Kidney epithelial cell (primary cell): ENCODE measurements around the gene LRCH4. TPM values are rescaled to one million over a fixed set of nuclear protein-coding genes. Genes with fewer than 3 reads are reported as not detected.
"Not testable (repeated sequence)": the region's sequence is repeated elsewhere in the genome, so short reads cannot be mapped to it uniquely, and the experiment has no call there.

ENCODE experiments used
- DNase-seq: peaks from one replicate; pipeline ENCODE4 v3.0.0-alpha.2; 2010; ENCODE audit warnings: low read depth
- H3K27me3 ChIP-seq: 2 replicates; pipeline ENCODE4 v1.6.0; 2011; ENCODE audit warnings: low read length; ENCODE audit not compliant: control insufficient read depth, insufficient read depth
- H3K36me3 ChIP-seq: 2 replicates; pipeline ENCODE4 v1.5.1; 2011; ENCODE audit warnings: low read length; ENCODE audit not compliant: control insufficient read depth, insufficient read depth
- H3K4me3 ChIP-seq: 2 replicates; pipeline ENCODE4 v1.5.1; 2011; ENCODE audit warnings: low read depth, mild to moderate bottlenecking, control low read depth, low read length
- total RNA-seq: library from RNA; depleted of rRNA; stranded (reverse); fragments of >200 nt; gene quantifications from 2 replicates; pipeline ENCODE4 v1.2.3, GENCODE V29; 2015
- TF ChIP-seq, protein P1 (sequence below): IDR thresholded peaks from 2 replicates; pipeline ENCODE4 v1.5.1; 2011; ENCODE audit warnings: mild to moderate bottlenecking, moderate library complexity, low read length, control low read depth, inconsistent platforms; ENCODE audit not compliant: insufficient read depth, poor library complexity, severe bottlenecking

Gene LRCH4
- total RNA-seq, 1 donor from 2014 or later: 69.0 TPM

DNA sequence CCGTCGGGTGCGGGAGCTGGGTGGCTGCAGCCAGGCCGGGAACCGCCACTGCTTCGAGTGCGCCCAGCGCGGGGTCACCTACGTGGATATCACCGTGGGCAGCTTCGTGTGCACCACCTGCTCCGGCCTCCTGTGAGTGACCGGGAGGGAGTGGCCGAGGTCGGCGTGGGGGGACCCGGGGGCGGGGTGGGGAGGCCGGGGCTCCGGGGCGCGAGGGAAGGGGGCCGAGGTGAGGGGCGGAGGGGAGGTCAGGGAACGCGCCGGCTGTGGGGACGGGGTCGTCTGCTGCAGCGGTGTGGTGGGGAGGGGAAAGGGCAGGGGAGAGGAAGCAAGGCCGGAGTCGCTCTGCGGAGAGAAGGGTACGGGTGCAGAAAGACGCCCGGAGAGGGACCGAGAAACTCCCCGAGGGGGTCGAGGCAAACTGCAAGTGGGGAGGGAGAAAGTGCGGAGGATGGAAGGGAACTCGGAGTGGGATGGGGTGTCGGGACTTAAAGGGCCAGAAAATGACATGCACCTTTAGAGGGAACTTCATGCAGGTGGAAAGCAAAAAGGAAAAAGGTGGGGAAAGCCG is 46.4 kb downstream of the LRCH4 start:
- Histone ChIP-seq H3K4me3 (peak overlapping the region; percentile 83), H3K36me3 (no peaks in the 10 kb centered on the region), H3K27me3 (no peaks in the 10 kb centered on the region)
- DNase-seq: no peak
- TF ChIP-seq, protein P1, sequence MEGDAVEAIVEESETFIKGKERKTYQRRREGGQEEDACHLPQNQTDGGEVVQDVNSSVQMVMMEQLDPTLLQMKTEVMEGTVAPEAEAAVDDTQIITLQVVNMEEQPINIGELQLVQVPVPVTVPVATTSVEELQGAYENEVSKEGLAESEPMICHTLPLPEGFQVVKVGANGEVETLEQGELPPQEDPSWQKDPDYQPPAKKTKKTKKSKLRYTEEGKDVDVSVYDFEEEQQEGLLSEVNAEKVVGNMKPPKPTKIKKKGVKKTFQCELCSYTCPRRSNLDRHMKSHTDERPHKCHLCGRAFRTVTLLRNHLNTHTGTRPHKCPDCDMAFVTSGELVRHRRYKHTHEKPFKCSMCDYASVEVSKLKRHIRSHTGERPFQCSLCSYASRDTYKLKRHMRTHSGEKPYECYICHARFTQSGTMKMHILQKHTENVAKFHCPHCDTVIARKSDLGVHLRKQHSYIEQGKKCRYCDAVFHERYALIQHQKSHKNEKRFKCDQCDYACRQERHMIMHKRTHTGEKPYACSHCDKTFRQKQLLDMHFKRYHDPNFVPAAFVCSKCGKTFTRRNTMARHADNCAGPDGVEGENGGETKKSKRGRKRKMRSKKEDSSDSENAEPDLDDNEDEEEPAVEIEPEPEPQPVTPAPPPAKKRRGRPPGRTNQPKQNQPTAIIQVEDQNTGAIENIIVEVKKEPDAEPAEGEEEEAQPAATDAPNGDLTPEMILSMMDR: no peak

DNA sequence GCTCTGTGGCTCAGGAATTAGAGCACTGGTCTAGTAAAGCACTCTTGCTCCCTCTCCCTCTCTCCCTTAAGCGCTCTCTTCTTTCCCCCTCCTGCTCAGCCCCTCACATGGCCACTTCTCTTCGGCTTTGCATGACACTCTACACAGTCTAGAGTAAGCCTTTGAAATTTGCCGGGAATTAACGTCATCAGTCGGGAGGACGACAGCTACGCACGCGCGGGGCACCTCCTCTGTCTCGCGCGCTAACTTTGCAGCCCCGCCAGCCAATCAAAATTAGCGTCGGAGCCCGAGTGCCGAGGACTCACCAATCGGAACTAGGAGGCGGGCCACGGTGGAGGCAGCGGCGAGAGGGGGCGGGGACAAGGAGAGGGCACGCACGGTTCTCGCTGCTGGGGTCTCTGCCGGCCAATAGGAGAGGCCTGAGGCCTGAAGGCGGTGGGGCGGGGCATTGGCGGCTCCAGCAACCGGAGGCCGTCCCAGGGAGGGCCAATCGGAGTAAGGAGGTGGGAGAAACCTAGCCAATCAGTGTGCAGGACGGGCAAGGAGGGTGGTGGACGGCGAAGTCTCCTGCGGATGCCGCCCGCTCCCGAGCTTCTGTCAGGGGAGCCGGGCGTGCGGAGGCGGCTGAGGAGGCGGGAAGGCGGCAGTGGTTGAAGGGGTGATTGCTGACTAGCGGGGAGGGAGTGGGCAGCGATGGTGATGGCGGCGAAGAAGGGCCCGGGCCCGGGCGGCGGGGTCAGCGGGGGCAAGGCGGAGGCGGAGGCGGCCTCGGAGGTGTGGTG is 47.1 kb downstream of the LRCH4 start, which contains the start of gene AGFG2:
TSS of gene AGFG2 (plus strand) at position 550 of the 782 bp plus-strand sequence. CDS start at position 694, 144 bp downstream.
- TF ChIP-seq, protein P1: no peak
- H3K4me3 ChIP-seq: peak within 1 kb of the TSS; percentile 83
- DNase-seq: peak; percentile 96

DNA sequence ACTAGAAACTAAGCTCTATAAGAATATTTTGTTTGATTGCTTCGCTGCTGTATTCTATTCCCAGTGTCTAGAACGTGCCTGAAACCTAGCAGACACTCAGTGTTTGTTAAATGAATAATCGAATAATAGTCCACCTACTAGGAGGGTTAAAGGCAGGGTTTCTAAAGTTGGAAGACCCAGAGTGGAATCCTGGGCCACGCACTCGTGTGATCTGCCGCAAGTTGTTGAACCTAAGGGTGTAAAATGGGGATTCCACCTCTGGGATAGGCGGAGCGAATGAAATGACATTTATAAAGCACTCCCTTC is 47.6 kb downstream of the LRCH4 start:
- H3K36me3 ChIP-seq: no peaks in the 10 kb centered on the region
- TF ChIP-seq, protein P1: no peak
- H3K27me3 ChIP-seq: no peaks in the 10 kb centered on the region
- H3K4me3 ChIP-seq: peak overlapping the region; percentile 31
- DNase-seq: no peak

More for the DNA sequence above, 47.1 kb downstream of the LRCH4 start, which contains the start of gene AGFG2:
- no peaks in the 10 kb centered on the region for H3K27me3 ChIP-seq
- H3K36me3 ChIP-seq: no peaks in the 10 kb centered on the region

DNA sequence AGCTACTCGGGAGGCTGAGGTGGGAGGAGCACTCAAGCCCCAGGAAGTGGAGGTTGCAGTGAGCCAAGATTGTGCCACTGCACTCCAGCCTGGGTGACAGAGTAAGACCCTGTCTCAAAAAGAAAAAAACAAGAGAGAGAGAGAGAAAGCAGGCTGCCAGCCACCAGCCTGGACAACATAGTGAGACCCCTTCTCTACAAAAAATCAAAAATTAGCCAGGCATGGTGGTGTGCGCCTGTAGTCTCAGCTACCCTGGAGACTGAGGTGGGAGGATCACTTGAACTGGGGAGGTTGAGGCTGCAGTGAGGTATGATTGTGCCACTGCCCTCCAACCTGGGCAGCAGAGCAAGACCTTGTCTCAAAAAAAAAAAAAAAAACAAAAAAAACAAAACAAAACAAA is 49.2 kb downstream of the LRCH4 start:
- H3K27me3 ChIP-seq, H3K4me3 ChIP-seq, DNase-seq, H3K36me3 ChIP-seq: not testable (repeated sequence)

DNA sequence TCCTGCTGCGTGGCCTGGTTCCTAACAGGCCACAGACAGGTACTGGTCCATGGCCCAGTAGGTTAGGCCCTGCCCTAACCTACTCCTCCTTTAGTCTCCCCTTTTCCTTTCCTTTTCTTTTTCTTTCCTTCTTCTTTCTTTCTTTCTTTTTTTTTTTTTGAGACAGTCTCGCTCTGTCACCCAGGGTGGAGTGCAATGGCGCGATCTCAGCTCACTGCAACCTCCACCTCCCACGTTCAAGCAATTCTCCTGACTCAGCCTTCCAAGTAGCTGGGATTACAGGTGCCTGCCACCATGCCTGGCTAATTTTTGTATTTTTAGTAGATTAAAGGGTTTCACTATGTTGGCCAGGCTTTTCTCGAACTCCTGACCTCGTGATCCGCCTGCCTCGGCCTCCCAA is 49.9 kb downstream of the LRCH4 start:
- H3K4me3 ChIP-seq, DNase-seq, H3K27me3 ChIP-seq, H3K36me3 ChIP-seq: not testable (repeated sequence)

DNA sequence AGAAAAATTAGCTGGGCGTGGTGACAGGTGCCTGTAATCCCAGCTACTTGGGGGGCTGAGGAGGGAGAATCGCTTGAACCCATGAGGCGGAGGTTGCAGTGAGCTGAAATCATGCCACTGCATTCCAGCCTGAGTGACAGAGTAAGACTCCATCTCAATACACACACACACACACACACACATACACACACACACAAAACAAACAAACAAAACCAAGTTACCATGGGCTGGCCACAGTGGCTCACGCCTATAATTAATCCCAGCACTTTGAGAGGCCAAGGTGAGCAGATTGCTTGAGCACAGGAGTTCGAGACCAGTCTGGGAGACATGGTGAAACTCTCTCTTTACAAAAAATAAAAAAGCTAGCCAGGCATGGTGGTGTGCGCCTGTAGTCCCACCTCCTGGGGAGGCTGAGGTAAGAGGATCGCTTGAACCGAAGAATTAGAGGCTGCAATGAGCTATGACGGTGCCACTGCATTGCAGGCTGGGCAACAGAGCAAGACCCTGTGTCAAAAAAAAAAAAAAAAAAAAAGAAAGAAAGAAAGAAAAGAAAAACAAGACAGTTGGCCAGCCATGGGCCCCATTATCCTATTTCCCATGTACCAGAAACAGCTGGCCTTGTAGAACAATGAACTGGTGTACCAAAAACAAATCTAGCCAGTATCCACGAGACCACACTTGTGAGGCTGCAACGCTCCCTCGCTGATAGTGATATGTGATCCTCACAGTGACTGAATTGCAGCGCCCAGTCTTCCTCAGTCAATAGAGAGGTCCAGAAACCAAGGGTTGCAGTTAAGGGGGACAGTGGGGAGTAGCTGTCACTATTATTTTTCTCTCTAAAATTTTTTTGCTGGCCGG is 53.5 kb downstream of the LRCH4 start:
- Histone ChIP-seq H3K27me3 (no peaks in the 10 kb centered on the region), H3K36me3 (no peaks in the 10 kb centered on the region), H3K4me3 (no peak overlapping the region)
- TF ChIP-seq, protein P1: no peak
- no peak for DNase-seq

DNA sequence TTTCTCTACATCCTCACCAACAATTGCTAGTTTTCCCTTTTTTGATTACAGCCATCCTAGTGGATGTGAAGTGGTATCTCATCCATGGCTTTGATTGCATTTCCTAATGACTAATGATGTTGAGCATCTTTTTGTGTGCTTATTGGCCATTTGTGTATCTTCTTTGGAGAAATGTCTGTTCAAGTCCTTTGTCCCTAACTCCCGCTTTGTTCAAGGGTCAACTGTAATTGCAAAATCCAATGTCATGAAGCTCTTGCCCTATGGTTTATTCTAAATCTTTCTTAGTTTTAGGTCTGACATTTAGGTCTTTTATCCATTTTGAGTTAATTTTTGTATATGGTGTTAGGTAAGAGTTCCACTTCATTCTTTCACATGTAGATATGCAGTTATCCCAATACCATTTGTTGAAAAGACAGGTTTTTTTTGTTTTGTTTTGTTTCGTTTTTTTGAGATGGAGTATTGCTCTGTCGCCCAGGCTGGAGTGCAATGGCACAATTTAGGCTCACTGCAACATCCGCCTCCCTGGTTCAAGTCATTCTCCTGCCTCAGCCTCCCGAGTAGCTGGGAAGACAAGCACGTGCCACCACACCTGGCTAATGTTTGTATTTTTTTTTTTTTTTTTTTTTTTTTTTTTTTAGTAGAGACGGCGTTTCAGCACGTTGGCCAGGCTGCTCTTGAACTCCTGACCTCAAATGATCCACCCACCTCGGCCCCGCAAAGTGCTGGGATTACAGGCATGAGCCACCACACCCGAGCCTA is 57.6 kb downstream of the LRCH4 start:
- H3K36me3 ChIP-seq, H3K4me3 ChIP-seq, H3K27me3 ChIP-seq, DNase-seq: not testable (repeated sequence)
